Liver (tissue), 9 donors: Measurements from ENCODE around the gene NOS1AP. TPM values are rescaled to one million over a fixed set of nuclear protein-coding genes. Genes with fewer than 3 reads are reported as not detected.

Experiments
- DNase-seq: peaks from one replicate; pipeline ENCODE4 v3.0.0-alpha.2; 2017; ENCODE audit warnings: low spot score
- H3K27ac ChIP-seq, 2 donors: one replicate each; pipeline ENCODE4 v1.7.0; 2013; ENCODE audit warnings: inconsistent platforms in 2 of 2, low read length in 2 of 2, control low read depth in 1 of 2, low read depth in 1 of 2, mild to moderate bottlenecking in 1 of 2
- H3K27me3 ChIP-seq, 4 donors: one replicate each; pipeline versions ENCODE4 v1.6.1 to v1.7.0; 2013; ENCODE audit warnings: low read length in 3 of 4, inconsistent platforms in 1 of 4, mild to moderate bottlenecking in 1 of 4, moderate library complexity in 1 of 4; ENCODE audit not compliant: control insufficient read depth in 4 of 4, insufficient read depth in 4 of 4
- H3K36me3 ChIP-seq, 4 donors: one replicate each; pipeline versions ENCODE4 v1.6.1 to v1.7.0; 2013; ENCODE audit warnings: low read length in 3 of 4, mild to moderate bottlenecking in 3 of 4, low read depth in 1 of 4, moderate library complexity in 1 of 4; ENCODE audit not compliant: control insufficient read depth in 4 of 4, insufficient read depth in 3 of 4
- H3K4me1 ChIP-seq, 4 donors: one replicate each; pipeline versions ENCODE4 v1.6.1 to v1.7.0; 2013; ENCODE audit warnings: low read length in 3 of 4, mild to moderate bottlenecking in 3 of 4, moderate library complexity in 1 of 4; ENCODE audit not compliant: control insufficient read depth in 4 of 4, insufficient read depth in 4 of 4
- H3K4me3 ChIP-seq, 3 donors: one replicate each; pipeline versions ENCODE4 v1.6.1 to v1.7.0; 2013; ENCODE audit warnings: low read length in 3 of 3, control low read depth in 1 of 3, low read depth in 1 of 3, mild to moderate bottlenecking in 1 of 3
- H3K9ac ChIP-seq, 2 donors: one replicate each; pipeline ENCODE4 v1.7.0; 2013; ENCODE audit warnings: low read length in 2 of 2, mild to moderate bottlenecking in 2 of 2, moderate library complexity in 2 of 2, control low read depth in 1 of 2, low read depth in 1 of 2
- H3K9me3 ChIP-seq, 4 donors: one replicate each; pipeline versions ENCODE4 v1.6.1 to v1.7.0; 2013; ENCODE audit warnings: low read length in 3 of 4; ENCODE audit not compliant: control insufficient read depth in 4 of 4
- CTCF ChIP-seq: fragments of 150-350 bp; IDR thresholded peaks from 2 replicates; pipeline ENCODE4 v1.5.1; 2017; ENCODE audit warnings: improper control_type of control experiment, low read depth, low read length; ENCODE audit not compliant: missing input control
- EGR1 ChIP-seq, 2 donors: IDR thresholded peaks; 2 replicates each; pipeline ENCODE4 v1.6.1; 2016 to 2018; ENCODE audit warnings: antibody characterized with exemption in 2 of 2, low read depth in 2 of 2
- FOXA1 ChIP-seq: IDR thresholded peaks from 2 replicates; pipeline ENCODE4 v1.6.1; 2016; ENCODE audit warnings: antibody characterized with exemption
- FOXA2 ChIP-seq: IDR thresholded peaks from 2 replicates; pipeline ENCODE4 v1.6.1; 2016; ENCODE audit warnings: antibody characterized with exemption
- GABPA ChIP-seq, 2 donors: IDR thresholded peaks in 1 of 2; conservative IDR thresholded peaks in 1 of 2; 2 replicates each; pipeline ENCODE4 v1.6.1; 2016; ENCODE audit warnings: antibody characterized with exemption in 2 of 2, mild to moderate bottlenecking in 1 of 2, moderate library complexity in 1 of 2
- HNF4A ChIP-seq, 2 donors: conservative IDR thresholded peaks; 2 replicates each; pipeline ENCODE4 v1.6.1; 2016; ENCODE audit warnings: antibody characterized with exemption in 2 of 2, mild to moderate bottlenecking in 2 of 2
- HNF4G ChIP-seq: IDR thresholded peaks from 2 replicates; pipeline ENCODE4 v1.6.1; 2016; ENCODE audit warnings: antibody characterized with exemption
- JUND ChIP-seq, 2 donors: IDR thresholded peaks; 2 replicates each; pipeline ENCODE4 v1.6.1; 2016; ENCODE audit warnings: antibody characterized with exemption in 2 of 2
- MAX ChIP-seq: IDR thresholded peaks from 2 replicates; pipeline ENCODE4 v1.6.1; 2016; ENCODE audit warnings: antibody characterized with exemption
- NR2F2 ChIP-seq: IDR thresholded peaks from 2 replicates; pipeline ENCODE4 v1.6.1; 2016; ENCODE audit warnings: antibody characterized with exemption
- RAD21 ChIP-seq, 2 donors: IDR thresholded peaks; 2 replicates each; pipeline ENCODE4 v1.6.1; 2016; ENCODE audit warnings: antibody characterized with exemption in 2 of 2, mild to moderate bottlenecking in 2 of 2
- REST ChIP-seq: IDR thresholded peaks from 2 replicates; pipeline ENCODE4 v1.6.1; 2016; ENCODE audit warnings: antibody characterized with exemption, mild to moderate bottlenecking
- RXRA ChIP-seq, 2 donors: IDR thresholded peaks; 2 replicates each; pipeline ENCODE4 v1.6.1; 2017 to 2018; ENCODE audit warnings: antibody characterized with exemption in 2 of 2, mild to moderate bottlenecking in 1 of 2
- TAF1 ChIP-seq: conservative IDR thresholded peaks from 2 replicates; pipeline ENCODE4 v1.6.1; 2016; ENCODE audit warnings: antibody characterized with exemption, mild to moderate bottlenecking
- YY1 ChIP-seq: IDR thresholded peaks from 2 replicates; pipeline ENCODE4 v1.6.1; 2016; ENCODE audit warnings: antibody characterized with exemption, mild to moderate bottlenecking
- ZBTB33 ChIP-seq: IDR thresholded peaks from 2 replicates; pipeline ENCODE4 v1.6.1; 2016; ENCODE audit warnings: antibody characterized with exemption
- WGBS: extraction: QIAGEN DNeasy Blood & Tissue Kit; methylation state at CpG from one replicate; pipeline ENCODE4 v1.1.7; 2013; 5-methylcytosine and 5-hydroxymethylcytosine counted together
- polyA plus RNA-seq, 2 donors: library from polyadenylated mRNA; stranded (reverse) in 1 of 2; unstranded in 1 of 2; fragments of 200-250 nt in 1 of 2; fragments of >200 nt in 1 of 2; fragmentation: Nextera tagmentation in 1 of 2; extraction: Ambion mirVana in 1 of 2; gene quantifications; one replicate each; pipeline versions ENCODE4 v1.2.1 to v1.2.3, GENCODE V29; 2013 to 2015
- total RNA-seq, 2 donors: library from RNA; depleted of rRNA; stranded (reverse); fragments of >200 nt; gene quantifications; one replicate each; pipeline ENCODE4 v1.2.3, GENCODE V29; 2014
- donor health status: healthy.
- donor health status: healthy.
- donor health status: healthy.
- donor health status: healthy.
- donor health status: healthy.

NOS1AP gene
- total and polyA plus RNA-seq, 4 donors: 1.4 to 13.0 (median 4.5) TPM

GRCh38 chr1:162376691-162377090, 307.2 kb downstream of the NOS1AP start, which contains the start of gene SPATA46:
TSS of gene SPATA46 (minus strand) at chr1:162376854. CDS start at chr1:162376790, 64 bp downstream.
- Histone ChIP-seq H3K27me3 (no peaks in the 10 kb centered on the region), H3K9me3 (no peaks in the 10 kb centered on the region), H3K9ac (no peak within 1 kb of the TSS), H3K36me3 (peaks cover 0 to 6% (median 1%) of the 10 kb centered on the region in 4 donors), H3K4me3 (no peak within 1 kb of the TSS), H3K4me1 (peaks cover 4 to 19% (median 17%) of the 10 kb centered on the region in 4 donors), H3K27ac (no peak within 1 kb of the TSS)
- no peak for DNase-seq
- WGBS: 94% methylated on average over 5 of the region's 5 CpGs
- no peak for TF ChIP-seq GABPA (IDR thresholded peaks at IDR 0.05 in 1 of 2, conservative IDR thresholded peaks at IDR 0.05 in 1 of 2)
- TF ChIP-seq YY1: no peak
- TF ChIP-seq FOXA1: no peak
- no peak for TF ChIP-seq JUND (IDR thresholded peaks at IDR 0.05)
- no peak for TF ChIP-seq TAF1
- no peak for TF ChIP-seq MAX
- no peak for TF ChIP-seq REST
- no peak for TF ChIP-seq HNF4G
- no peak for TF ChIP-seq HNF4A (conservative IDR thresholded peaks at IDR 0.05)

- no peak overlapping the region for H3K4me3 ChIP-seq
- H3K27me3 ChIP-seq: no peaks in the 10 kb centered on the region
- peaks cover 0 to 11% (median 9%) of the 10 kb centered on the region in 4 donors for H3K36me3 ChIP-seq
- DNase-seq: peak; percentile 3
- 88% methylated on average over 6 of the region's 6 CpGs for WGBS
- no peaks in the 10 kb centered on the region for H3K9me3 ChIP-seq
- H3K4me1 ChIP-seq: peaks cover 0 to 1% (median 0%) of the 10 kb centered on the region in 4 donors
- H3K27ac ChIP-seq: no peak overlapping the region
- TF ChIP-seq RXRA (IDR thresholded peaks at IDR 0.05) (no peak), TAF1 (no peak), HNF4A (conservative IDR thresholded peaks at IDR 0.05) (no peak), FOXA1 (no peak), CTCF (no peak)
- H3K9ac ChIP-seq: no peak overlapping the region
Measured at GRCh38 chr1:162380061-162380846, 310.8 kb downstream of the NOS1AP start.

- peak; percentile 6 for DNase-seq
- no peak for TF ChIP-seq TAF1
- no peak for TF ChIP-seq RXRA (IDR thresholded peaks at IDR 0.05)
- no peak for TF ChIP-seq EGR1 (IDR thresholded peaks at IDR 0.05; ENCODE audit: low read depth in 2 of 2)
- TF ChIP-seq RAD21 (IDR thresholded peaks at IDR 0.05): no peak
- TF ChIP-seq NR2F2: no peak
- TF ChIP-seq FOXA2: no peak
- no peak for TF ChIP-seq ZBTB33
- no peak for TF ChIP-seq REST
- no peak for TF ChIP-seq YY1
Measured at GRCh38 chr1:162381383-162381782, 311.9 kb downstream of the NOS1AP start, which contains the start of gene C1orf226. TSS of gene C1orf226 (plus strand) at chr1:162381728. CDS start at chr1:162381902, 174 bp downstream.

More at GRCh38 chr1:162381383-162381782, 311.9 kb downstream of the NOS1AP start, which contains the start of gene C1orf226:
- no peak within 1 kb of the TSS for H3K27ac ChIP-seq
- no peak within 1 kb of the TSS for H3K9ac ChIP-seq
- H3K36me3 ChIP-seq: peaks cover 0 to 13% (median 10%) of the 10 kb centered on the region in 4 donors
- H3K4me3 ChIP-seq: no peak within 1 kb of the TSS
- no peaks in the 10 kb centered on the region for H3K27me3 ChIP-seq
- peaks cover 0 to 1% (median 0%) of the 10 kb centered on the region in 4 donors for H3K4me1 ChIP-seq
- WGBS: 86% methylated on average over 3 of the region's 3 CpGs
- no peaks in the 10 kb centered on the region for H3K9me3 ChIP-seq
